Smooth muscle cell (in vitro differentiated cells): ENCODE measurements around the gene ZNF26. TPM values are rescaled to one million over a fixed set of nuclear protein-coding genes. Genes with fewer than 3 reads are reported as not detected.

Experiments
- DNase-seq: peaks from one replicate; lab custom pipeline; 2025; ENCODE audit not compliant: unreplicated experiment; lab: John Stamatoyannopoulos, UW
- H2AFZ ChIP-seq: fragments of 200-600 bp; sonication (generic); 2 replicates; pipeline ENCODE4 v1.6.0; 2016; ENCODE audit warnings: antibody characterized with exemption, low read depth, mild to moderate bottlenecking
- H3F3A ChIP-seq: fragments of 200-600 bp; sonication (generic); 2 replicates; pipeline ENCODE4 v1.6.0; 2017; ENCODE audit warnings: antibody characterized with exemption, low read depth
- H3K27ac ChIP-seq: fragments of 200-600 bp; sonication (generic); 2 replicates; pipeline ENCODE4 v1.5.1; 2016; ENCODE audit warnings: low read depth, mild to moderate bottlenecking
- H3K27me3 ChIP-seq: fragments of 200-600 bp; sonication (generic); 2 replicates; pipeline ENCODE4 v1.6.1; 2016; ENCODE audit warnings: low read depth, mild to moderate bottlenecking
- H3K36me3 ChIP-seq: fragments of 200-600 bp; sonication (generic); 2 replicates; pipeline ENCODE4 v1.5.1; 2016; ENCODE audit warnings: low read depth
- H3K4me1 ChIP-seq: fragments of 200-600 bp; sonication (generic); 2 replicates; pipeline ENCODE4 v1.5.1; 2016; ENCODE audit warnings: low read depth
- H3K4me2 ChIP-seq: fragments of 200-600 bp; sonication (generic); 2 replicates; pipeline ENCODE4 v1.6.0; 2016; ENCODE audit warnings: mild to moderate bottlenecking
- H3K4me3 ChIP-seq: fragments of 200-600 bp; sonication (generic); 2 replicates; pipeline ENCODE4 v1.5.1; 2016; ENCODE audit warnings: mild to moderate bottlenecking
- H3K79me2 ChIP-seq: fragments of 200-600 bp; sonication (generic); 2 replicates; pipeline ENCODE4 v1.6.0; 2016; ENCODE audit warnings: low read depth, mild to moderate bottlenecking
- H3K9ac ChIP-seq: fragments of 200-600 bp; sonication (generic); 2 replicates; pipeline ENCODE4 v1.6.0; 2016; ENCODE audit warnings: low read depth
- H3K9me3 ChIP-seq: fragments of 200-600 bp; sonication (generic); replicated peaks from 2 replicates; pipeline ENCODE4 v1.5.1; 2016; ENCODE audit warnings: low read depth
- H4K20me1 ChIP-seq: fragments of 200-600 bp; sonication (generic); 2 replicates; pipeline ENCODE4 v1.6.0; 2016; ENCODE audit warnings: low read depth
- CTCF ChIP-seq: fragments of 200-600 bp; sonication (generic); IDR thresholded peaks from 2 replicates; pipeline ENCODE4 v1.5.1; 2017; ENCODE audit warnings: borderline replicate concordance, mild to moderate bottlenecking, antibody characterized with exemption; ENCODE audit not compliant: insufficient read depth, poor library complexity, severe bottlenecking
- WGBS: methylation state at CpG from one replicate; pipeline ENCODE4 v1.1.7; 2016; ENCODE audit warnings: low lambda C conversion rate; 5-methylcytosine and 5-hydroxymethylcytosine counted together
- polyA plus RNA-seq: library from polyadenylated mRNA; unstranded; fragments of >200 nt; fragmentation: Nextera tagmentation; extraction: Ambion mirVana; gene quantifications from 2 replicates; pipeline ENCODE4 v1.2.1, GENCODE V29; 2016
- total RNA-seq: library from RNA; depleted of rRNA; stranded (reverse); fragments of >200 nt; gene quantifications from 2 replicates; pipeline ENCODE4 v1.2.3, GENCODE V29; 2014

ZNF26 gene
- total and polyA plus RNA-seq, 2 experiments from 2014 or later = 6.1 to 8.8 TPM

- Histone ChIP-seq H3K9ac (no peak overlapping the region), H3K36me3 (peaks cover 41% of the 10 kb centered on the region), H2AFZ (no peak overlapping the region), H4K20me1 (no peaks in the 10 kb centered on the region), H3K27ac (no peak overlapping the region), H3K4me1 (no peaks in the 10 kb centered on the region), H3F3A (no peaks in the 10 kb centered on the region), H3K9me3 (peaks cover 59% of the 10 kb centered on the region), H3K4me3 (no peak overlapping the region), H3K4me2 (no peak overlapping the region), H3K79me2 (no peaks in the 10 kb centered on the region), H3K27me3 (no peaks in the 10 kb centered on the region)
- 99% methylated on average over 15 of the region's 15 CpGs for WGBS
- no peak for TF ChIP-seq CTCF
- DNase-seq = no peak
Measured at GRCh38 chr12:132940071-132940719, 46.0 kb upstream of the ZNF26 start.

GRCh38 chr12:132941336-132941954 lies 44.7 kb upstream of the ZNF26 start:
- 96% methylated on average over 34 of the region's 34 CpGs for WGBS
- no peak overlapping the region for H2AFZ ChIP-seq
- H3K4me2 ChIP-seq = no peak overlapping the region
- H3K27ac ChIP-seq = no peak overlapping the region
- peaks cover 50% of the 10 kb centered on the region for H3K36me3 ChIP-seq
- H4K20me1 ChIP-seq = no peaks in the 10 kb centered on the region
- no peak overlapping the region for H3K9ac ChIP-seq
- TF ChIP-seq CTCF = no peak
- no peaks in the 10 kb centered on the region for H3F3A ChIP-seq
- H3K27me3 ChIP-seq = no peaks in the 10 kb centered on the region
- DNase-seq = no peak
- no peak overlapping the region for H3K4me3 ChIP-seq
- no peaks in the 10 kb centered on the region for H3K79me2 ChIP-seq
- H3K4me1 ChIP-seq = no peaks in the 10 kb centered on the region
- peaks cover 61% of the 10 kb centered on the region for H3K9me3 ChIP-seq

GRCh38 chr12:132942611-132943010 lies 43.6 kb upstream of the ZNF26 start:
- Histone ChIP-seq H2AFZ (no peak overlapping the region), H3K9me3 (peaks cover 54% of the 10 kb centered on the region), H3K4me3 (no peak overlapping the region), H3K79me2 (no peaks in the 10 kb centered on the region), H4K20me1 (no peaks in the 10 kb centered on the region), H3K9ac (no peak overlapping the region), H3K27ac (no peak overlapping the region), H3K4me2 (no peak overlapping the region), H3F3A (no peaks in the 10 kb centered on the region), H3K4me1 (no peaks in the 10 kb centered on the region), H3K27me3 (no peaks in the 10 kb centered on the region), H3K36me3 (peaks cover 55% of the 10 kb centered on the region)
- WGBS = over 99% methylated on average over 13 of the region's 13 CpGs
- no peak for DNase-seq
- no peak for TF ChIP-seq CTCF

- H3K27me3 ChIP-seq = no peaks in the 10 kb centered on the region
Measured at GRCh38 chr12:132945806-132946205, 40.4 kb upstream of the ZNF26 start.

More at GRCh38 chr12:132945806-132946205, 40.4 kb upstream of the ZNF26 start:
- Histone ChIP-seq H3K9ac (no peak overlapping the region), H2AFZ (no peak overlapping the region), H3F3A (no peaks in the 10 kb centered on the region), H4K20me1 (no peaks in the 10 kb centered on the region), H3K27ac (no peak overlapping the region), H3K4me2 (no peak overlapping the region), H3K4me3 (no peak overlapping the region), H3K79me2 (peaks cover 15% of the 10 kb centered on the region), H3K36me3 (peaks cover 63% of the 10 kb centered on the region), H3K4me1 (no peaks in the 10 kb centered on the region), H3K9me3 (peaks cover 44% of the 10 kb centered on the region)
- no peak for DNase-seq
- no peak for TF ChIP-seq CTCF
- WGBS = 98% methylated on average over 9 of the region's 9 CpGs
